KBM-7 (cell line): ENCODE measurements around the gene SCAF1.

ENCODE experiments used
- DNase-seq: peaks from one replicate; pipeline ENCODE4 v3.0.0-alpha.2; 2015
- in situ Hi-C: fragments of 300-500 bp; cut with MboI; formaldehyde crosslinking; loops from 2 replicates; pipeline ENCODE4 v1.14.3; 2020; ENCODE audit warnings: low sequenced_read_pairs, low pct_unique_long_range_greater_than_20kb, mixed read lengths

The SCAF1 gene

DNA sequence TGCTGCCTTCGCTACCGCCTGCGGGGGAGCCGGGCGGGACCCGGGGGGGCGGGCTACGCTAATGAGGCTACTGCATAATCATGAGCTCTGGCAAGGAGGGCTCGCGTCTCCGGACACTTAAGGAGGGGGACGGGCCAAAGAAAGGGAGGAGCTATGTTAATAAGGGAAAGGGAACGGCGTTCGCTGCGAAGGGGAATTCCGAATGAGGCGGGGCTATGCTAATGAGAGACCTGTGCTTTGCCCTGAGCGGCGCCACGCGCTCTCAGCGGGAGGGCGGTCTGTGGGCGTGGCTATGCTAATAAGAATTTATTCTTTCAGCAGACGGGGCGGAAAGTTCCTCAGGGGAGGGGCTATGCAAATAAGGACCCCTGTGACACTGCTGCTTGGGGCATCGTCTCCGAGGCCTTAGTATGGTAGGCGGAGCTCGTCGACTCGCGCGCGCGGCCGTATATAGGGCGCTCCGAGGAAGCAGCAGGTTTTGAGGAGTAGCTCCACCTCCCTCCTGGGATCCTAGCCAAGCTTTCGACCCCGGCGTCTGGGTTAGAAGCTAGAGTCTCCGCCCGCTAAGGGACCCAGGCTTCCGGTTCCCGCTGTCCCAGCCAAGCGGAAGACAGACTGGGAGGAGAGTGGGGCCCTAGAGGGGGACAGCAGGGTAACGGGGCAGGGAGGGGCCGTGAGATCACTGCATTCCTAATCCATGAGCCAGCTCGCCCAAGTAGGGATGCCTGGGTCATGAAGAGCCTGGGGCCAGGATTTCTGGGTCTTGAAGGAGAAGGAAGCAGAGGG lies 1.7 kb upstream of the SCAF1 start, which contains the start of gene RRAS:
Gene RRAS, minus strand, starts transcription at position 31 of the 786 bp plus-strand sequence. CDS start 45 bp downstream, outside the sequence.
- in situ Hi-C loops, result no loop called here
- DNase-seq, result peak; percentile 100

DNA sequence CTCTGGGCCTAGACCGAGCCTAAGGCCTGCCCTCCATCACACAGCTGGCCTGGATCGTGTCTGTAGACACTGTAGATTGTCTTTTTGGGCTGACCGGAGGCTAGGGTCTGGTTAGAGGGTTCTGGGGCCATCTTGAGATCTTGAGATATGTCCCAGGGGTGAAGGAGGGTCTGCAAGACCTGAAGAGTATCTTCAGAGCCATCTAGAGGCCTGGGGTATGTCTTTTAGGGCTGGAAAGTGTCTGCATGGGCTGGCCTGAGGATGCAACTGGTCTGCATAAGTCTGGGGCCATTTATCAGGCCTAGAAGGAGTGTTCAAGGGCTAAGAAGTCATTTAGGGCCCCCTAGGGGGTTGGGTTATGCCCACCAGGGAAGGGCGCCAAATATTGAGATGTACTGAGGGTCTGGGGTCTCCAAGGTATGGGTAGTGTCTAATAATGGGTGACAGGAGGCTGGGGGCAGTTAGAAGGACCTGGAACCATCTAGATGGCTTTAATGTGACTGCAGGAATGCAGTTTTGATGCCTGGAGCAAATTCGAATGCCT lies 555 bp downstream of the SCAF1 start:
- in situ Hi-C loops, result no loop called here
- no peak for DNase-seq

DNA sequence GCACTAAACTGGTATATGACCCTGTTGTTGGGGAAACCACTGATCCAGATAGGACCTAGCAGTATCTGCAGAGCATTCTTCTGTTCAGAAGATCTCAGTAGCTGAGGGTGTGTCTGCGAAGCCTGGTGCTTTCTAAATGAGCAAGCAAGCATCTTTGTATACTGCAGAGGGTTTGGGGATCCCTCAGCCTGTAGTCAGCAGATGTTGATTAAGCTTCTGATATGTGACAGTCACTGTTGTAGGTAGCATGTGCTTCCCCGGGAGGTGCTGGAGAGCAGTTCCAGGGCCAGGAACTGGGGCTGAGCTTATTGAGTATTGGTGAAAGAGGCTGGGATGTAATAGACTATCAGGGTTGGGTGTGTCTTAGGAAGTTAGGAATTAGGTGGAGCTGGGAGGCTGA lies 1.5 kb downstream of the SCAF1 start:
- in situ Hi-C loops, result no loop called here
- no peak for DNase-seq

DNA sequence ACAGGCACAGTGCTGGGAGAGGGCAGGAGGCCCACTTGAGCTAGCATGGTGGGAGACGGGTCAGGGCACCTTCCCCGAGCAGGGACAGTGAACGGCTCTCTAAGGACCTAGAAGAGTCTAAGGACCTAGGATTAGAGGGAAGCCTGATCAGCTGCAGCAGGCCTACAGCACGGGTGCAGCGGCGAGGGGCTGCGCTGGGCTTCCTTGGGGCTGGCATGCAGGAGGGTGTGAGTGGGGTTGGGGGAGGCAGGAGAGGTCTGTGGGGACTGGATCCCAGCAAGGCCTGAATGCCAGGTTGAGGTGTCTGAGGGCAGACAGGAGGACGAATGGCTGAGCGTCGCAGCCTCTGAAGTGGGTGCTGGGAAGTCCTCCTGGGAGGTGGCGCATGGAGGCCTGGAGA lies 3.6 kb downstream of the SCAF1 start:
- in situ Hi-C loops, result no loop called here
- no peak for DNase-seq

DNA sequence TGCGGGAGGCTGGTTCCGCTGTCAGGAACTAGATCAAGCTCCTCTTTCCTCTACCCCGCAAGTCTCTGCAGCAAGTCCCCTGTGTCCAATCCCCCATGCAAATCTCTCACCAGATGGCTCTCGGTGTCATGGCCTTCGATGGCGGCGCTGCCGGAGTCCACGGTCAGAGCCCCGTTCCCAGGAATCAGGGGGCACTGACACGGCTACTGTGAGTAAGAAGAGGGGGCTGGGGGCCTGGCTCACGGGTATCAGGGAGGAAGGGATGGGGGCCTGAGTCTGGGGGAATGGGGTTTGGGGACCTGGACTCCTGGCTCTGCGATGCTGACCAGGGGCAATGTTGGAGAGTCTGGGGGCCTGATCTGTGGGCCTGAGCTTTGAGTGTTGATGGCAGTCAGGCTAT lies 4.0 kb downstream of the SCAF1 start:
- in situ Hi-C loops, result no loop called here
- no peak for DNase-seq

DNA sequence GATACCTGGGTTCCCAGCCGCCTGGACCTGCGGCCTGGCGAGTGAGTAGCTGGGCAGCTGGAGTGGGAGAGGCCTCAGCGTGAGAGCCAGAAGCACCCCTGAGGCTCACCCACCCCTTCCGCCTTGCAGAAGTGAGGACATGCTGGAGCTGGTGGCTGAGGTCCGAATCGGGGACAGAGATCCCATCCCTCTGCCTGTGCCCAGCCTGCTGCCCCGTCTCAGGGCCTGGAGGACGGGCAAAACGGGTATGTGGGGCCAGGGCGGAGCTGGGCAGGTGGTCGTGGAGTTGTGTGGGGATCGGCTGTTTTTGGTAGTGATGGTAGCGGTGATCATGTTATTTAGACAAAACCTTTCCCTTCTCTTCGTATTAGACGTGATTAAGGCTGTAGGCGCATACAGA lies 4.6 kb downstream of the SCAF1 start:
- DNase-seq, result no peak
- in situ Hi-C loops, result no loop called here

DNA sequence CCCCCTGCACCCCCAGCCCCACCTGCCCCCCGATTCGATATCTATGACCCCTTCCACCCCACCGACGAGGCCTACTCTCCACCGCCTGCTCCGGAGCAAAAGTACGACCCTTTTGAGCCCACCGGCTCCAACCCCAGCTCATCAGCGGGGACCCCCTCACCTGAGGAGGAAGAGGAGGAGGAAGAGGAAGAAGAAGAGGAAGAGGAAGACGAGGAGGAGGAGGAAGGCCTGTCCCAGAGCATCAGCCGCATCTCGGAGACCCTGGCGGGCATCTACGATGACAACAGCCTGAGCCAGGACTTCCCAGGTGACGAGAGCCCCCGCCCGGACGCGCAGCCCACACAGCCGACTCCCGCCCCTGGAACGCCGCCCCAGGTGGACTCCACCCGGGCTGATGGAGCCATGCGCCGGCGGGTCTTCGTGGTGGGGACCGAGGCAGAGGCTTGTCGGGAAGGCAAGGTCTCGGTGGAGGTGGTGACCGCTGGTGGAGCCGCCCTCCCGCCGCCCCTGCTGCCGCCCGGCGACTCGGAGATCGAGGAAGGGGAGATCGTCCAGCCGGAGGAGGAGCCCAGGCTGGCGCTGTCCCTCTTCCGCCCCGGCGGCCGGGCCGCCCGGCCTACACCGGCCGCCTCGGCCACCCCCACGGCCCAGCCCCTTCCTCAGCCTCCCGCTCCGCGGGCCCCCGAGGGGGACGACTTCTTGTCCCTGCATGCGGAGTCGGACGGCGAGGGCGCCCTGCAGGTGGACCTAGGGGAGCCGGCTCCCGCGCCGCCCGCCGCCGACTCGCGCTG lies 9.2 kb downstream of the SCAF1 start:
- in situ Hi-C loops, result no loop called here
- DNase-seq, result no peak

DNA sequence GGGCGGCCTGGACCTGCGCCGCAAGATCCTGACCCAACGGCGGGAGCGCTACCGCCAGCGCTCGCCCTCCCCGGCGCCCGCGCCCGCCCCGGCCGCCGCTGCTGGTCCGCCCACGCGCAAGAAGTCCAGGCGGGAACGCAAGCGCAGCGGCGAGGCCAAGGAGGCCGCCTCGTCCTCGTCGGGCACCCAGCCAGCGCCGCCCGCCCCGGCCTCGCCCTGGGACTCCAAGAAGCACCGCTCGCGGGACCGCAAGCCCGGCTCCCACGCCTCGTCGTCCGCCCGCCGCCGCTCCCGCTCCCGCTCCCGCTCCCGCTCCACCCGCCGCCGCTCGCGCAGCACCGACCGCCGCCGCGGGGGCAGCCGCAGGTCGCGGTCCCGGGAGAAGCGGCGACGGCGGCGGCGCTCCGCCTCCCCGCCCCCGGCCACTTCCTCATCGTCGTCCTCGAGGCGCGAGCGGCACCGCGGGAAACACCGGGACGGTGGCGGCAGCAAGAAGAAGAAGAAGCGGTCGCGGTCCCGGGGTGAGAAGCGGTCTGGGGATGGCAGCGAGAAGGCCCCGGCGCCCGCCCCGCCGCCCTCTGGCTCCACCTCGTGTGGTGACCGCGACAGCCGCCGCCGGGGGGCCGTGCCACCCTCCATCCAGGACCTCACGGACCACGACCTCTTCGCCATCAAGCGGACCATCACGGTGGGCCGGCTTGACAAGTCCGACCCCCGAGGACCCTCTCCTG lies 10.0 kb downstream of the SCAF1 start:
- DNase-seq, result no peak
- in situ Hi-C loops, result no loop called here

DNA sequence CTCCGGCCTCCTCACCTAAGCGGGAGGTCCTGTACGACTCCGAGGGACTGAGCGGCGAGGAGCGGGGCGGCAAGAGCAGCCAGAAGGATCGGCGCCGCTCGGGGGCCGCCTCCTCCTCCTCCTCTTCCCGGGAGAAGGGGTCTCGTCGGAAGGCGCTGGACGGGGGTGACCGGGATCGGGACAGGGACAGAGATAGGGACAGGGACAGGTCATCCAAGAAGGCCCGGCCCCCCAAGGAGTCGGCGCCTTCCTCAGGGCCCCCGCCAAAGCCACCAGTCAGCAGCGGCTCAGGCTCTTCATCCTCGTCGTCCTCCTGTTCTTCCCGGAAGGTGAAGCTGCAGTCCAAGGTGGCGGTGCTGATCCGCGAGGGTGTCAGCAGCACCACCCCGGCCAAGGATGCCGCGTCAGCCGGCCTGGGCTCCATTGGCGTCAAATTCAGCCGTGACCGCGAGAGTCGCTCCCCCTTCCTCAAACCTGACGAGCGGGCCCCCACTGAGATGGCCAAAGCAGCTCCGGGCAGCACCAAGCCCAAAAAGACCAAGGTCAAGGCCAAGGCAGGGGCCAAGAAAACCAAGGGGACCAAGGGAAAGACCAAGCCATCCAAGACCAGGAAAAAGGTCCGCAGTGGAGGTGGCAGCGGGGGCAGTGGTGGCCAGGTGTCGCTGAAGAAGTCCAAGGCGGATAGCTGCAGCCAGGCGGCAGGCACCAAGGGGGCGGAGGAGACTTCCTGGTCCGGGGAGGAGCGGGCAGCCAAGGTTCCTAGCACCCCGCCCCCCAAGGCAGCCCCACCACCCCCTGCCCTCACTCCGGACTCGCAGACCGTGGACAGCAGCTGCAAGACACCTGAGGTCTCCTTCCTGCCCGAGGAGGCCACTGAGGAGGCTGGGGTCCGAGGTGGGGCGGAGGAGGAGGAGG lies 10.8 kb downstream of the SCAF1 start:
- in situ Hi-C loops, result no loop called here
- DNase-seq, result no peak

DNA sequence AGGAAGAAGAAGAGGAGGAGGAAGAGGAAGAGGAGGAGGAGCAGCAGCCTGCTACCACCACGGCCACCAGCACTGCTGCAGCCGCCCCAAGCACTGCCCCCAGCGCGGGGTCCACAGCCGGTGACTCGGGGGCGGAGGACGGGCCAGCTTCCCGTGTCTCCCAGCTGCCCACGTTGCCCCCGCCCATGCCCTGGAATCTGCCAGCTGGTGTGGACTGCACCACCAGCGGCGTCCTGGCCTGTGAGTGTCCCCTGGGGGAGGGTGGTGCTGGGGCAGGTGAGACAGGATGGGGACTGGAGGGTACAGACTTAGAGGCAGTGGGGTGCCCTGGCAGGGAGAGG lies 11.4 kb downstream of the SCAF1 start:
- DNase-seq, result no peak
- in situ Hi-C loops, result no loop called here

DNA sequence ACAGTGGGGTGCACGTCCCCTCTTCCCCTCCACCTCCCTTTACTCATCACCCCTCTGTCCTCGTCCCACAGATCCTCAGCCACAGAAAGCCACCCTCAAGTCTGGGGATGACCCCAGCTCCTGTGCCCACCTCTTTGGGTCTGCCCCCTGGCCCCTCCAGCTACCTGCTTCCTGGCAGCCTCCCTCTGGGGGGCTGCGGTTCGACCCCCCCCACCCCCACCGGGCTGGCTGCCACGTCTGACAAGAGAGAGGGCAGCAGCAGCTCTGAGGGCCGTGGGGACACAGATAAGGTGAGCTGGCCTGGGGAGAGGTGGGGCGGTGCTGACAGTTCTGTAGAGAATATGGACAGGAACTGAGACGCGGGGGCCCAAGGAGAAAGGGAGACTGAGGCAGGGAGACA lies 12.6 kb downstream of the SCAF1 start:
- in situ Hi-C loops, result no loop called here
- no peak for DNase-seq

DNA sequence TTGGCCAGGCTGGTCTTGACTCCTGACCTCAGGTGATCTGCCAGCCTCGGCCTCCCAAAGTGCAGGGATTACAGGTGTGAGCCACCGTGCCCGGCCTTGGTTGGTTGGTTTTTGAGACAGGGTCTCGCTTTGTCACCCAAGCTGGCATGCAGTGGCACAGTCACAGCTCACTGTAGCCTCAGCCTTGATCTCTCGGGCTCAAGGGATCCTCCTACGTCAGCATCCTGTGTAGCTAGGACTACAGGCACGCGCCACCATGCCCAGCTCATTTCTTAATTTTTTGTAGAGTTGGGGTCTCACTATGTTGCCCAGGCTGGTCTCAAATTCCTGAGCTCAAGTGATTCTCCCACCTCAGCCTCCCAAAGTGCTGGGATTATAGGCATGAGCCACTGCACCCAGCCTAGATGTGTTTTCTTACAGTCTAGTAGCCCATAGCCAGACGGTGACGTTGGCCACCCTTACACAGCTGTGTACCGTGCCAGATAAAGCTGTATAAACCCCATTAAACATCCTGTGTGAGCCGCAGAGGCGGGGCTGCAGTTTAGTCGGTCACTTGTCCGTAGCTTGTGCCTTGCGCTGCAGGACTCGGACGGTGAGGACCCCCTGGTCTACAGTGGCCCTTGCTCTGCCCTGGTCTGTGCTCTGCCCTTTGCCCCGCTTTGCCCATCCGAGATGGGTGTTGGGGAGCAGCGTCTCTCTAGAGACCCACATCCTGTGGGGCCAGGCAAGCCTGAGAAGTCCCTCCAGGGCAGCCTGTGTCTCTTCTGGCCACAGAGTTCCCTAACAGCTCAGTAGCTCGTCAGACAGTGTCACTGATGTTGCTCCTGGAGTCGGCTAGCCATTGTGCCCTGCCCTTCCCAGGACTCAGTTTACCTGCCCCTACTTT lies 13.8 kb downstream of the SCAF1 start:
- in situ Hi-C loops, result no loop called here

DNA sequence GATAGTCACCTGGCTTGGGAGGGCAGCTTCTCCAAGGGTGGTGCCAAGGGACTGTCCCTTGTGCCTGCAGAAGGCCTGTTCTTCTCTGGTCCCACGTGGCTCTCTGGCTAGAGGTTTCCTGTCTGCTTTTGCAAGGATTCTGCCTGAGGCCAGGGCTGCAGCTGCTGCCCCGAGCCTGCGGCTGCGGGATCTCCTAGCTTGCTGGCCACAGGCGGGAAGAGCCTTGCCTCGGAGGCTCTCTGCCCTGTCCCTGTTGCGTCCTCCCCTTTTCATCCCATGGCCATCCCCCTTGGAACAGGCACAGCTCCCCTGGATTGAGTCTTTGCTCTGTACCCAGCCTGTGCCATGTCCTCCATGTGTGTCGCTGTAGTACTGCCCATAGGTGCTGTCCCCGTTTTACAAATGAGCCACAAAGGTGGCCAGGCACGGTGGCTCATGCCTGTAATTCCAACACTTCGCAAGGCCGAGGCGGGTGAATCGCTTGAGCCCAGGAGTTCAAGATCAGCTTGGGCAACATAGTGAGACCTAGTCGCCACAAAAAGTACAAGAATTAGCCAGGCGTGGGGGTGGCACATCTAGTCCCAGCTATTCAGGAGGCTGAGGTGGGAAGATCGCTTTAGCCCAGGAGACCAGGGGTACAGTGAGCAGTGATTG lies 14.6 kb downstream of the SCAF1 start:
- DNase-seq, result no peak
- in situ Hi-C loops, result no loop called here

More for the DNA sequence above, 13.8 kb downstream of the SCAF1 start:
- no peak for DNase-seq

DNA sequence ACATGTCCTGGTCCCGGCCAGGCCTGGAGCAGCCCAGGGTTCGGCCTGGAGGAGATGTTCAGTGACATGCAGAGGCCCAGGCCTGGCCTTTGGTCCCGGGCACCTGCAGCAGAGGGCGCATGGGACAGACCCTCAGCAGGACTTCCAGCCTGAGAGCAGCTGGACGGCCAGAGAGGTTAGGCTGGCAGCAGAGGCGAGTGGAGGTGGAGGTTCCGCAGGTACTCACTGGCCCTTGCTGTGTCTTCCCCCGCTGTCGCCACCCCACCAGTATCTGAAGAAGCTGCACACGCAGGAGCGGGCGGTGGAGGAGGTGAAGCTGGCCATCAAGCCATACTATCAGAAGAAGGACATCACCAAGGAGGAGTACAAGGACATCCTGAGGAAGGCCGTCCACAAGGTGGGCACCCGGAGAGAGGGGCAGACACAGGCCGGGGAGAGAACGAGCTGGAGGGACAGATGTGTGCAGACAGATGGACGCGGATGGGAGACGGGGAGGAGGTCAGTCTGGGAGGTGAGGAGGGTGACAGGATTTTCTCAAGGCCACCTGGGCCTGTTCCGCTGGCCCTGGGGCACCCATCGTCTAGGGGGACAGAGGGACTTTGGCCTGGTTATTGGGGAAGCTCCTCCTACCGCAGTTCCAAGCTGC lies 15.6 kb downstream of the SCAF1 start:
- in situ Hi-C loops, result no loop called here
- DNase-seq, result no peak

DNA sequence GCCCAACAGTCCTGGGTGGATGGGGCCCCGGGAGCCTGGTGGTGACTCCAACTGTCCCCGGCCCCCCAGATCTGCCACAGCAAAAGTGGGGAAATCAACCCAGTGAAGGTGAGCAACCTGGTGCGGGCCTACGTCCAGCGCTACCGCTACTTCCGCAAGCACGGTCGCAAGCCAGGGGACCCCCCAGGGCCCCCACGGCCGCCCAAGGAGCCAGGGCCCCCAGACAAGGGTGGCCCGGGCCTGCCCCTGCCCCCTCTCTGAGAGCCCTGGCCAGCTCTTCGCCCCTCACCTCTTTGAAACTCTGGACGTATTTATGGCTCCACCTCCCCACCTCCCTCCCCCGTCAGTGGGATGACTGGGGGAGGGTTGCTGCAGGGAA lies 16.1 kb downstream of the SCAF1 start:
- in situ Hi-C loops, result no loop called here
- no peak for DNase-seq

DNA sequence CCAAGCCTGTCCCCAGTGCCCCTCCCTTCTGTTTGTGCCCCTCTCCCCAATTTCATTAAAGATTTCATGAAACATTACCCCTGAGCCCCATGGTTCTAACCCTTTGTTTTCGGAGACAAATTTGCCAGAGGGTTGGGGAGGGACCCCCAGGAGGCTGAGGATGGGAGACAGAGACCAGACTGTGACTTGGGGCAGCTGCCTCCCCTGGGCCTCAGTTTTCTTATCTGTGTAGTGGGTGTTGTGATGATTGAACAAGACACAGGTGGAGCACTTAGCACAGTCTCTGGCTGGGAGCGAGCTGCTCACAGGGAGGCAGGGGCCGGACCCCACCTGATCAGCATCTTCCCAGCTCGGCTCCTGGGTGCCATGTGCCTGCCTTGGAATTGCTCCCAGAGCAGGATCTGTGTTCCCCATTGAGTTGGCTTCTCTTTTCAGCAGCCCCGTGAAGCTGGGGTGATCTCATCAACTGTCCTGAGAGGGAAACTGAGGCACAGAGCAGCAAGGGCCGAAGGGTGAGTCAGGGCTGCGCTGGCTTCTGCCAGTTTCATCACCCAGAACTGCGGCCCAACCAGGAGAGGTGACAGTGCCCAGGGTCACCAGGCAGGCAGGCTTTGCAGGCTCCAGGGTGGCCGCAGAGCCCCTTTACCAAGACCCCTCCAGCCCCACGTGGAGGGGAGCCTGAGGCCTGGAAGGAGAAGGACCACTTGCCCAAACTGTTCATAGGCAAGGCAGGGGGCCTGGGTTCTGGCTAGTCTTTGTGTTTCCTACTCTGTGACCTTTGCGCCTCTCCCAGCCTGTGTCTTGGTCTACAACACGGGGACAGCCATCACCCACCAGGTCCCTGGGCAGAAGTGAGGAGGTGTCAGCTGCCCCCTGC lies 16.8 kb downstream of the SCAF1 start:
- no peak for DNase-seq
- in situ Hi-C loops, result no loop called here
